T-cell (primary cell): ENCODE results near the gene GPR78. TPM values are rescaled to one million over a fixed set of nuclear protein-coding genes. Genes with fewer than 3 reads are reported as not detected.
A peak's percentile ranks its signal among the peaks of the same experiment; 100 is the strongest.

Experiments used
- ATAC-seq, 4 experiments: fragments of 200-7000 bp in 3 of 4; fragments of 150-1000 bp in 1 of 4; cut with Tn5 transposase; replicated peaks in 1 of 4; 1 replicate in 3 of 4; 2 replicates in 1 of 4; pipeline ENCODE4 v1.10.0; 2021; ENCODE audit warnings: moderate library complexity in 3 of 4, mild to moderate bottlenecking in 2 of 4, moderate number of reproducible peaks in 1 of 4
- CTCF ChIA-PET, 2 donors: fragments of 300-600 bp; sonication (Branson Sonifier 250); formaldehyde crosslinking; loops; one replicate each; lab custom pipeline; 2022; ENCODE audit warnings: antibody characterized with exemption in 2 of 2; lab: Charles Lee
- POLR2A ChIA-PET, 2 donors: fragments of 300-600 bp; sonication (Branson Sonifier 250); formaldehyde crosslinking; loops; one replicate each; lab custom pipeline; 2022; ENCODE audit warnings: antibody characterized with exemption in 2 of 2; lab: Charles Lee
- DNase-seq, 35 experiments: peaks; one replicate each; pipeline versions ENCODE4 v3.0.0 to v3.0.0-alpha.2; 2013 to 2023
- H3K27ac ChIP-seq: one replicate; pipeline ENCODE4 v1.5.1; 2013; ENCODE audit warnings: low read length
- H3K27me3 ChIP-seq, 2 experiments: replicated peaks in 1 of 2; 1 replicate in 1 of 2; 2 replicates in 1 of 2; pipeline versions ENCODE4 v1.6.1 to v1.7.0; 2013; ENCODE audit warnings: low read length in 1 of 2, mixed read lengths in 1 of 2; ENCODE audit not compliant: control insufficient read depth in 2 of 2, insufficient read depth in 2 of 2; ENCODE audit errors: extremely low read depth in 1 of 2
- H3K36me3 ChIP-seq, 2 donors: 1 replicate in 1 of 2; 2 replicates in 1 of 2; pipeline versions ENCODE4 v1.6.1 to v1.7.0; 2013; ENCODE audit warnings: low read length in 1 of 2; ENCODE audit not compliant: control insufficient read depth in 2 of 2, insufficient read depth in 1 of 2; ENCODE audit errors: extremely low read depth in 1 of 2
- H3K4me1 ChIP-seq, 2 experiments: 1 replicate in 1 of 2; 2 replicates in 1 of 2; pipeline versions ENCODE4 v1.6.1 to v1.7.0; 2013; ENCODE audit warnings: low read length in 2 of 2, mixed read lengths in 1 of 2; ENCODE audit not compliant: insufficient read depth in 2 of 2, control insufficient read depth in 1 of 2; ENCODE audit errors: extremely low read depth in 1 of 2
- H3K4me3 ChIP-seq, 2 donors: 1 replicate in 1 of 2; 2 replicates in 1 of 2; pipeline versions ENCODE4 v1.5.1 to v1.7.0; 2013; ENCODE audit warnings: mild to moderate bottlenecking in 2 of 2, low read length in 1 of 2, moderate library complexity in 1 of 2; ENCODE audit not compliant: control insufficient read depth in 1 of 2; ENCODE audit errors: extremely low read depth in 1 of 2
- H3K9me3 ChIP-seq: 2 replicates; pipeline ENCODE4 v1.7.0; 2013
- H3K27ac Mint-ChIP-seq, 2 donors: one replicate each; pipeline ENCODE4 v1.8.0; 2020 to 2021; ENCODE audit warnings: mild to moderate bottlenecking in 2 of 2, mixed read lengths in 2 of 2
- H3K27me3 Mint-ChIP-seq, 2 donors: one replicate each; pipeline ENCODE4 v1.8.0; 2021 to 2022; ENCODE audit warnings: mixed read lengths in 2 of 2
- H3K36me3 Mint-ChIP-seq: one replicate; pipeline ENCODE4 v1.8.0; 2021; ENCODE audit warnings: mixed read lengths
- H3K4me1 Mint-ChIP-seq, 3 donors: one replicate each; pipeline ENCODE4 v1.8.0; 2020 to 2022; ENCODE audit warnings: mixed read lengths in 3 of 3, mild to moderate bottlenecking in 1 of 3
- H3K4me3 Mint-ChIP-seq, 3 donors: one replicate each; pipeline ENCODE4 v1.8.0; 2020 to 2022; ENCODE audit warnings: mild to moderate bottlenecking in 3 of 3, mixed read lengths in 3 of 3, moderate library complexity in 3 of 3
- H3K9me3 Mint-ChIP-seq, 3 donors: one replicate each; pipeline ENCODE4 v1.8.0; 2020 to 2022; ENCODE audit warnings: mixed read lengths in 3 of 3
- WGBS: methylation state at CpG from one replicate; pipeline ENCODE4 v1.1.5; 2013; ENCODE audit warnings: missing lambda C conversion rate; ENCODE audit not compliant: insufficient coverage; 5-methylcytosine and 5-hydroxymethylcytosine counted together
- total RNA-seq, 35 experiments: library from RNA in 6 of 35; stranded (reverse) in 6 of 35; fragments of 120-200 nt in 1 of 35; gene quantifications; one replicate each; pipeline versions ENCODE4 v1.2.1 to v1.2.4 and lab custom pipeline; 2013 to 2026

Gene GPR78
- total RNA-seq, 5 donors from 2014 or later (not counting 1 experiment from before 2014, with no cell fraction given) = not detected

DNA sequence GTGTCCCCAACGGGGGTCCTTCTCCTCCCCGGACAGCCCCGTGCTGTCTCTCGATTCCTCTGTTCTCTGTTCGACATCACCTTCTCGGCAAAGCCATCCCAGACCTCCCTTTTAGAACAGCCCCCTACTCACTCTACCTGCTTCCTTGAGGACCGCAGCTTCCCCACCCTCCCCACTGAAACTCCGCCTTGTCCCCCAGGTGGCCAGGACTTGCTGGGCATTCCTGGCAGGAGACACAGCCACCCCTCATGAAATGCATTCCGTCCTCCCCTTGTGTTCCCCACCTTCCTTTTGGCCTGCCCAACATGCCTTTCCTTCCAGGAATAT lies 34.8 kb upstream of the GPR78 start:
- Histone ChIP-seq H3K4me1 (peaks cover 0 to 3% of the 10 kb centered on the region in 2 experiments), H3K27me3 (peaks cover 0 to 8% of the 10 kb centered on the region in 2 experiments), H3K4me3 (no peak overlapping the region), H3K27ac (no peak overlapping the region), H3K36me3 (no peaks in the 10 kb centered on the region), H3K9me3 (no peaks in the 10 kb centered on the region)
- H3K27ac Mint-ChIP-seq = no peak overlapping the region
- peaks cover 0 to 4% of the 10 kb centered on the region in 2 donors for H3K27me3 Mint-ChIP-seq
- H3K4me1 Mint-ChIP-seq = no peaks in the 10 kb centered on the region
- H3K36me3 Mint-ChIP-seq = no peaks in the 10 kb centered on the region
- ChIA-PET CTCF (no interaction called here), POLR2A (no interaction called here)
- no peak for DNase-seq
- 70% methylated on average over 8 of the region's 9 CpGs for WGBS
- no peak overlapping the region for H3K4me3 Mint-ChIP-seq
- no peak for ATAC-seq
- no peaks in the 10 kb centered on the region for H3K9me3 Mint-ChIP-seq

DNA sequence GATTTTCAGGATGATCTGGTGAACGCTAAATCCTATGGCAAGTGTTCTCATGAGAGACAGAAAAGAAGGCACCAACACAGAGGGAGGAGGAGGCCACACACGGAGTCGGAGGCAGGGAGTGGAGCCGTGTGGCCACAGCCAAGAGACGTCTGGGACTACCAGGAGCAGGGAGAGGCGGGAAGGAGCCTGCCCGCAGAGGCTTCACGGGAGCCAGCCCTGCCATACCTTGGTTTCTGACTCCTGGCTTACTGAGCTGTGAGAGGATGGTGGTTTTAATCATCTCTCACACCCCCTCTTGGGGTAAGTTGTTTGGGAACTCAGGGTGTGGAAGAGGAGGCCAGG lies 33.5 kb upstream of the GPR78 start:
- no peak for ATAC-seq

GRCh38 chr4:8547108-8547911 lies 32.9 kb upstream of the GPR78 start:
- H3K4me1 Mint-ChIP-seq = no peaks in the 10 kb centered on the region
- DNase-seq = peak in 1 of 35 experiments; percentile 43

More for the DNA sequence above, 33.5 kb upstream of the GPR78 start:
- no peak overlapping the region for H3K4me3 ChIP-seq
- Mint-ChIP-seq H3K27me3 (peaks cover 0 to 4% of the 10 kb centered on the region in 2 donors), H3K27ac (no peak overlapping the region), H3K4me3 (no peak overlapping the region), H3K36me3 (no peaks in the 10 kb centered on the region), H3K9me3 (no peaks in the 10 kb centered on the region), H3K4me1 (no peaks in the 10 kb centered on the region)
- no peak overlapping the region for H3K27ac ChIP-seq
- no peaks in the 10 kb centered on the region for H3K36me3 ChIP-seq
- POLR2A ChIA-PET = no interaction called here
- CTCF ChIA-PET = no interaction called here
- no peaks in the 10 kb centered on the region for H3K9me3 ChIP-seq
- WGBS = 74% methylated on average over 5 of the region's 8 CpGs
- H3K27me3 ChIP-seq = peaks cover 0 to 4% of the 10 kb centered on the region in 2 experiments
- H3K4me1 ChIP-seq = no peaks in the 10 kb centered on the region
- no peak for DNase-seq

GRCh38 chr4:8547912-8548730 lies 32.1 kb upstream of the GPR78 start:
- Histone ChIP-seq H3K27me3 (peaks cover 0 to 4% of the 10 kb centered on the region in 2 experiments), H3K27ac (no peak overlapping the region), H3K4me3 (no peak overlapping the region), H3K9me3 (no peaks in the 10 kb centered on the region), H3K4me1 (no peaks in the 10 kb centered on the region), H3K36me3 (no peaks in the 10 kb centered on the region)
- H3K4me3 Mint-ChIP-seq = no peak overlapping the region
- ATAC-seq = no peak
- H3K36me3 Mint-ChIP-seq = no peaks in the 10 kb centered on the region
- no peaks in the 10 kb centered on the region for H3K9me3 Mint-ChIP-seq
- H3K27ac Mint-ChIP-seq = no peak overlapping the region
- H3K4me1 Mint-ChIP-seq = no peaks in the 10 kb centered on the region
- CTCF ChIA-PET = no interaction called here
- DNase-seq = no peak
- WGBS = 87% methylated on average over 16 of the region's 16 CpGs
- POLR2A ChIA-PET = no interaction called here
- H3K27me3 Mint-ChIP-seq = peaks cover 0 to 9% of the 10 kb centered on the region in 2 donors

More at GRCh38 chr4:8547108-8547911, 32.9 kb upstream of the GPR78 start:
- no peak overlapping the region for H3K4me3 Mint-ChIP-seq
- no peaks in the 10 kb centered on the region for H3K36me3 Mint-ChIP-seq
- H3K27me3 Mint-ChIP-seq = peaks cover 0 to 6% of the 10 kb centered on the region in 2 donors
- ATAC-seq = no peak
- no peaks in the 10 kb centered on the region for H3K9me3 Mint-ChIP-seq
- 85% methylated on average over 8 of the region's 16 CpGs for WGBS
- ChIA-PET POLR2A (no interaction called here), CTCF (no interaction called here)
- no peaks in the 10 kb centered on the region for H3K36me3 ChIP-seq
- no peak overlapping the region for H3K4me3 ChIP-seq
- no peak overlapping the region for H3K27ac ChIP-seq
- peaks cover 0 to 4% of the 10 kb centered on the region in 2 experiments for H3K27me3 ChIP-seq
- H3K4me1 ChIP-seq = no peaks in the 10 kb centered on the region
- no peaks in the 10 kb centered on the region for H3K9me3 ChIP-seq
- no peak overlapping the region for H3K27ac Mint-ChIP-seq

DNA sequence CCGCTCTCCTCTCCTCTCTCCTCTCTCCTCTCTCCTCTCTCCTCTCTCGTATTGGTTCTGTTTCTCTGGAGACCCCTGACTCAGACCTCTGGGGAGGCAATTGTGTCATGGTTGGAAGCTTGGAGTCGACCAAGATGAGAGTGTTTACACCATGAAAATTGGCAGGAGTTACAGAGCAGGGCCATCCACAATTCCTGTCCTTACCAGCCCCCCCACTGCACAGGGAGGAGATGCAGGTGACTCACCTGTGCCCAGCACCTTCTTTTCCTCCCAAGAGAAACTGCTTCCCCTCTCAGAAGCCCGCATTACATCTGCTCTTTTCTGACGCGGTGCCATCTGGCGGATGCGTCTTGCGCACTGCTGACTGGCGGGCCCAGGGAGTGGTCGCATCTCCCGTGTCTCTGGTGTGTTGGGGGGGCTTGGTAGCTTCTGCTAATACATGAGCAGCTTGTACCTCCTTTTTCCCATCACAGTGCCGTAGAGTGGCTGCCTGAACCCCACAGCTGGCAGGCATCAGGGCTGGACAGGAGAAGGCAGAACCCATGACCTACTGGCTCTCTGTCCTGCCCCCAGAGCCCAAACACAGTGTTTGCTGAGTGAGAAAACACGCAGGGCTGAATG lies 31.4 kb upstream of the GPR78 start:
- no peaks in the 10 kb centered on the region for H3K9me3 Mint-ChIP-seq
- no peaks in the 10 kb centered on the region for H3K4me1 Mint-ChIP-seq
- H3K27ac ChIP-seq = no peak overlapping the region
- 64% methylated on average over 3 of the region's 14 CpGs for WGBS
- ATAC-seq = no peak
- no peaks in the 10 kb centered on the region for H3K36me3 ChIP-seq
- no peak overlapping the region for H3K4me3 Mint-ChIP-seq
- H3K4me3 ChIP-seq = no peak overlapping the region
- no peaks in the 10 kb centered on the region for H3K4me1 ChIP-seq
- no peak overlapping the region for H3K27ac Mint-ChIP-seq
- ChIA-PET POLR2A (no interaction called here), CTCF (no interaction called here)
- H3K36me3 Mint-ChIP-seq = no peaks in the 10 kb centered on the region
- no peaks in the 10 kb centered on the region for H3K9me3 ChIP-seq
- peaks cover 0 to 4% of the 10 kb centered on the region in 2 experiments for H3K27me3 ChIP-seq
- DNase-seq = no peak
- H3K27me3 Mint-ChIP-seq = peaks cover 0 to 9% of the 10 kb centered on the region in 2 donors

GRCh38 chr4:8549352-8549931 lies 30.8 kb upstream of the GPR78 start:
- CTCF ChIA-PET = no interaction called here
- Histone ChIP-seq H3K9me3 (no peaks in the 10 kb centered on the region), H3K4me1 (no peaks in the 10 kb centered on the region), H3K27ac (no peak overlapping the region), H3K36me3 (no peaks in the 10 kb centered on the region), H3K27me3 (peaks cover 0 to 6% of the 10 kb centered on the region in 2 experiments), H3K4me3 (no peak overlapping the region)
- DNase-seq = no peak
- no peaks in the 10 kb centered on the region for H3K4me1 Mint-ChIP-seq
- 72% methylated on average over 9 of the region's 11 CpGs for WGBS
- POLR2A ChIA-PET = no interaction called here
- ATAC-seq = no peak
- H3K9me3 Mint-ChIP-seq = no peaks in the 10 kb centered on the region
- H3K4me3 Mint-ChIP-seq = no peak overlapping the region
- no peak overlapping the region for H3K27ac Mint-ChIP-seq
- peaks cover 0 to 9% of the 10 kb centered on the region in 2 donors for H3K27me3 Mint-ChIP-seq
- no peaks in the 10 kb centered on the region for H3K36me3 Mint-ChIP-seq
